Measurements from ENCODE around the gene NTPCR. TPM values are rescaled to one million over a fixed set of nuclear protein-coding genes. Genes with fewer than 3 reads are reported as not detected.

Gene NTPCR, protein sequence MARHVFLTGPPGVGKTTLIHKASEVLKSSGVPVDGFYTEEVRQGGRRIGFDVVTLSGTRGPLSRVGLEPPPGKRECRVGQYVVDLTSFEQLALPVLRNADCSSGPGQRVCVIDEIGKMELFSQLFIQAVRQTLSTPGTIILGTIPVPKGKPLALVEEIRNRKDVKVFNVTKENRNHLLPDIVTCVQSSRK
- total RNA-seq = 10 to 100 TPM; 15.9 to 28.2 (median 19.7) TPM
- long read RNA-seq, full-length matches to known transcripts = 2 of 2 reads
- long read RNA-seq, partial matches to known transcripts = 0 of 2 reads
- long read RNA-seq, other reads (novel, unspliced or antisense) = 0 of 2 reads

DNA sequence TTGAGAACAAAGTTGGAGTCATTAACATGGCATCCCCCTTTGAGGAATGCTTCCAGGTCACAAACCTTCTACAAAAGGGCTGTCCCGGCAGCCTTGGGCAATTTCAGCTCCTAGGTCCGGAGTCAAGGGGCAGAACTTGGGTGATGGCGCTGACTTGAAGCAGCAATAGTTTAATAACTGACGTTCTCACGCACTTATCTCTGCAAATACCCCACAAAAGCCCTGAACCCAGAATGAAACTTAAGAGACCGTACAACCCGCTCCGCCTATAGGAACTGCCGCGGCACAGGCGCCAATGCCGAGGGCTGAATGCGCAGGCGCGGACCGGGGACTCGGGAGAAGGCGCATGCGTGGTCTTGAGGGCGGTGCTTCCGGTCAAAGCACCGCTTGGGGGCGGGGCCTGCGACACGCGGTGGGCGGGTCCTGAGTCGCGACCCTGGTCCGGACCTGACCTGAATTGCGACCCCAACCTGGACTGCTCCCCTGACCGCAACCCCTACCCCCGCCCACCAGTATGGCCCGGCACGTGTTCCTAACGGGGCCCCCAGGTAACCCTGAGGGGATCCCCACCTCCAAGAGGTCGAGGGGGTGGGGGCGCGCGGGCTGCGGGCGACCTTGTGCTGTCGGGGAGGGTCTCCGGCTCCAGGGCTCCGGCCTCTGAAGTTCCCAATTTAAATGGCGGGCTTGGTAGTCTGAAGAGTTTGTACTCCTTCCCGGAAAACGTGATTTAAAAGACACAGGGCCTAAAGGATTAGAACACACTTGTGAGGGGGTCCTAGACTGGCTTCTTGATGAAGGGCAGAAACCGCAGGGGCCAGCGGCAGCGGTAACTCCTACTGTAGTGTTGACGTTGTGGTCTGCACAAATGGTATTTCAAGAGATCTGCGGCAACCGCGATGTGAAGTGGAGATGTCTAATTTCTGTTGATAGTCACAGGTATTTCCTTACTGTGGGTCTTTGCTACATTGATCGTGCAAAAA lies at the start of gene NTPCR:
Gene NTPCR (plus strand): TSS at position 415 of the 980 bp plus-strand sequence. CDS start 100 bp downstream, at position 515.
- H3K9me3 ChIP-seq = no peaks in the 10 kb centered on the region
- TF ChIP-seq POLR2A (IDR thresholded peaks at IDR 0.05) = peak; percentile 40
- TF ChIP-seq, protein P1, sequence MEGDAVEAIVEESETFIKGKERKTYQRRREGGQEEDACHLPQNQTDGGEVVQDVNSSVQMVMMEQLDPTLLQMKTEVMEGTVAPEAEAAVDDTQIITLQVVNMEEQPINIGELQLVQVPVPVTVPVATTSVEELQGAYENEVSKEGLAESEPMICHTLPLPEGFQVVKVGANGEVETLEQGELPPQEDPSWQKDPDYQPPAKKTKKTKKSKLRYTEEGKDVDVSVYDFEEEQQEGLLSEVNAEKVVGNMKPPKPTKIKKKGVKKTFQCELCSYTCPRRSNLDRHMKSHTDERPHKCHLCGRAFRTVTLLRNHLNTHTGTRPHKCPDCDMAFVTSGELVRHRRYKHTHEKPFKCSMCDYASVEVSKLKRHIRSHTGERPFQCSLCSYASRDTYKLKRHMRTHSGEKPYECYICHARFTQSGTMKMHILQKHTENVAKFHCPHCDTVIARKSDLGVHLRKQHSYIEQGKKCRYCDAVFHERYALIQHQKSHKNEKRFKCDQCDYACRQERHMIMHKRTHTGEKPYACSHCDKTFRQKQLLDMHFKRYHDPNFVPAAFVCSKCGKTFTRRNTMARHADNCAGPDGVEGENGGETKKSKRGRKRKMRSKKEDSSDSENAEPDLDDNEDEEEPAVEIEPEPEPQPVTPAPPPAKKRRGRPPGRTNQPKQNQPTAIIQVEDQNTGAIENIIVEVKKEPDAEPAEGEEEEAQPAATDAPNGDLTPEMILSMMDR (IDR thresholded peaks at IDR 0.05) = peak; percentile 7 to 18 (median 15)
- H3K4me1 ChIP-seq = peaks cover 0 to 4% (median 2%) of the 10 kb centered on the region in 4 donors
- WGBS (ENCODE audit: insufficient coverage, low coverage, low lambda C conversion rate, missing lambda C conversion rate) = 2% methylated on average over 26 of the region's 56 CpGs
- peak within 1 kb of the TSS; percentile 53 to 60 (median 60) for H3K27ac ChIP-seq
- intact Hi-C loops (cut with DNase I) = no loop called here
- H3K36me3 ChIP-seq = no peaks in the 10 kb centered on the region
- H3K4me3 ChIP-seq = peak within 1 kb of the TSS; percentile 81 to 84 (median 82)
- ATAC-seq (peak; percentile 91 to 96 (median 96)), DNase-seq (peak; percentile 94 to 95 (median 95))
- H3K27me3 ChIP-seq = no peaks in the 10 kb centered on the region

DNA sequence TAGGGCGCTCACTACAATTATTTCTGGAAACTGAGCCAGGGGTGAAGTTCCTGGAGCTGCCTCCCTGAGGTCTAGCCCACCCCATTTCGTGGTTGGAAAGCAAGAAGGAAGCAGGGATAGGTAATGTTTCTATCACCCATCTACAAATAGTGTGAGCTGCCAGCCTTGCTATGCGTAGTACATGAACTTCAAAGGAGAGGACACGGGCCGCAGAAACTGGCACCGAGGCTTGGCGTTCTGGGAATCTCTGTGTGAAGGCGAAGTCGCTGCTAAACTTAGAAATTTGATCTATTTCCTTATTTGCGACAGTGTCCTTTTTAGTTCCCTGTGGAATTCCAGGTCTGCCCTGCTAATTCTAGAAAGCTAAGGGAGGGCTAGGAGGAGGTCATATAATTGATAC lies 49.6 kb upstream of the NTPCR start:
- ATAC-seq (no peak), DNase-seq (no peak)
- H3K4me1 ChIP-seq = no peaks in the 10 kb centered on the region
- intact Hi-C loops (cut with DNase I) = no loop called here
- H3K27me3 ChIP-seq = no peaks in the 10 kb centered on the region
- H3K4me3 ChIP-seq = no peak overlapping the region
- TF ChIP-seq, protein P1 (IDR thresholded peaks at IDR 0.05) = no peak
- TF ChIP-seq POLR2A (IDR thresholded peaks at IDR 0.05) = no peak
- H3K36me3 ChIP-seq = no peaks in the 10 kb centered on the region
- no peak overlapping the region for H3K27ac ChIP-seq
- WGBS (ENCODE audit: insufficient coverage, low coverage, low lambda C conversion rate, missing lambda C conversion rate) = 68% methylated on average over 6 of the region's 10 CpGs
- H3K9me3 ChIP-seq = no peaks in the 10 kb centered on the region

DNA sequence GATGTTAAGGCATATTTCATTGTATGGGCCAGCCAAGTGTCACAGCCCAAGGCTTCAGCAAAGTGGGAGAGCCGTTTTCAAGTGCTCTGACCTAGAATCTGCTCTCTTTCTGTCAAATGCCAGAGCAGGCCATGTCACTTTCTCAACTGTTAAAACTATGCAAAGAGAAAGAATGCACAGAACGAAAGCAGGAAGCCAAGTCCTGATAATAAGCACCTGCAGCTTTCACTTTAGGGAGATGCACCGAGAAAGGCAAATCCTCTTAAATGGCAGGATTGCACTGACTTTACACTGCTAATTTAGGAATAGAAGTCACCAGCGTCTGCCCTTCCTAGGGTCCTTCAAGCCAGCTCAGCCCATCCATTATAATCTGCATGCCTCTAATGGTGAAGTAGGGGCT lies 49.2 kb upstream of the NTPCR start:
- Histone ChIP-seq H3K4me1 (no peaks in the 10 kb centered on the region), H3K4me3 (no peak overlapping the region), H3K27ac (no peak overlapping the region), H3K9me3 (no peaks in the 10 kb centered on the region), H3K27me3 (no peaks in the 10 kb centered on the region), H3K36me3 (no peaks in the 10 kb centered on the region)
- TF ChIP-seq, protein P1 (IDR thresholded peaks at IDR 0.05) = no peak
- no peak for TF ChIP-seq POLR2A (IDR thresholded peaks at IDR 0.05)
- intact Hi-C loops (cut with DNase I) = no loop called here
- DNase-seq (no peak), ATAC-seq (no peak)
- 40% methylated on average over 3 of the region's 4 CpGs for WGBS (ENCODE audit: insufficient coverage, low coverage, low lambda C conversion rate, missing lambda C conversion rate)

DNA sequence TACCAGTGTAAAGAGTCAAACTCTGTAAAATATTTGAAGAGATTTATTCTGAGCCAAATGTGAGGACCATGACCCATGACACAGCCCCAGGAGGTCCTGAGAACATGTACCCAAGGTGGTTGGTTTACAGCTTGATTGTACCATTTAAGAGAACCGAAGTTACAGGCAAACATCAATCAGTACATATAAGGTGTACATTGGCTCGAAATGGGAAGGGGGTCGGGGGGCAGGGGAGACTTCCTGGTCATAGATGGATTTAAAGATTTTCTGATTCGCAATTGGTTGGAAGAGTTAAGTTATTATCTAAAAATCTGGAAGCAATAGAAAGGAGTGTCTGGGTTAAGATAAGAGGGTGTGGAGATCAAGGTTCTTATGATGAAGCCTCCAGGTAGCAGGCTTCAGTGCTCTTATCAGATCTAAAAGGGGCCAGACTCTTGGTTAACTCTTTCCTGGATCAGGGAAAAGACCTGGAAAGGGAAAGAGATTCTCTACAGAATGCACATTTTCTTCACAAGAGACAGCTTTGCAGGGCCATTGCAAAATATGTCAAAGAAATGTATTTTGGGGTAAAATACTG lies 47.5 kb upstream of the NTPCR start:
- no peak overlapping the region for H3K4me3 ChIP-seq
- TF ChIP-seq POLR2A (IDR thresholded peaks at IDR 0.05) = no peak
- TF ChIP-seq, protein P1 (IDR thresholded peaks at IDR 0.05) = no peak
- H3K27me3 ChIP-seq = no peaks in the 10 kb centered on the region
- no peaks in the 10 kb centered on the region for H3K9me3 ChIP-seq
- H3K4me1 ChIP-seq = no peaks in the 10 kb centered on the region
- WGBS (ENCODE audit: insufficient coverage, low coverage, low lambda C conversion rate, missing lambda C conversion rate) = 47% methylated on average over 4 of the region's 4 CpGs
- intact Hi-C loops (cut with DNase I) = no loop called here
- H3K36me3 ChIP-seq = no peaks in the 10 kb centered on the region
- no peak for DNase-seq
- H3K27ac ChIP-seq = no peak overlapping the region
- ATAC-seq = no peak
